HEK293 (cell line): ENCODE data around the gene SOAT2.

Experiments used
- BCL11A ChIP-seq: fragments of 450-650 bp; formaldehyde crosslinking; IDR thresholded peaks from 2 replicates; pipeline ENCODE4 v1.5.1; 2016; ENCODE audit warnings: low read depth, missing biosample characterization, missing genetic modification characterization
- GLIS1 ChIP-seq: fragments of 450-650 bp; formaldehyde crosslinking; IDR thresholded peaks from 2 replicates; pipeline ENCODE4 v1.5.1; 2016; ENCODE audit warnings: missing biosample characterization, missing genetic modification characterization
- KLF10 ChIP-seq: fragments of 450-650 bp; IDR thresholded peaks from 2 replicates; pipeline ENCODE4 v1.5.1; 2018; ENCODE audit warnings: missing biosample characterization, mild to moderate bottlenecking, missing genetic modification characterization
- KLF8 ChIP-seq: fragments of 450-650 bp; formaldehyde crosslinking; IDR thresholded peaks from 2 replicates; pipeline ENCODE4 v1.5.1; 2016; ENCODE audit warnings: missing biosample characterization, missing genetic modification characterization
- KLF9 ChIP-seq: fragments of 450-650 bp; formaldehyde crosslinking; IDR thresholded peaks from 2 replicates; pipeline ENCODE4 v1.5.1; 2016; ENCODE audit warnings: missing biosample characterization, missing genetic modification characterization, low read depth
- MYNN ChIP-seq: fragments of 450-650 bp; formaldehyde crosslinking; IDR thresholded peaks from 2 replicates; pipeline ENCODE4 v1.5.1; 2016; ENCODE audit warnings: missing biosample characterization, missing genetic modification characterization, borderline replicate concordance
- SCRT2 ChIP-seq: fragments of 450-650 bp; formaldehyde crosslinking; IDR thresholded peaks from 2 replicates; pipeline ENCODE4 v1.5.1; 2016; ENCODE audit warnings: missing biosample characterization, missing genetic modification characterization
- SP2 ChIP-seq: fragments of 450-650 bp; formaldehyde crosslinking; IDR thresholded peaks from 2 replicates; pipeline ENCODE4 v1.5.1; 2016; ENCODE audit warnings: missing biosample characterization, missing genetic modification characterization
- SP3 ChIP-seq: fragments of 450-650 bp; formaldehyde crosslinking; IDR thresholded peaks from 2 replicates; pipeline ENCODE4 v1.5.1; 2016; ENCODE audit warnings: missing biosample characterization, missing genetic modification characterization
- SP7 ChIP-seq: fragments of 450-650 bp; formaldehyde crosslinking; IDR thresholded peaks from 2 replicates; pipeline ENCODE4 v1.5.1; 2016; ENCODE audit warnings: missing biosample characterization, missing genetic modification characterization
- TRIM28 ChIP-seq: IDR thresholded peaks from 2 replicates; pipeline ENCODE4 v1.6.1; 2011; ENCODE audit warnings: low read length, control low read depth, borderline replicate concordance
- WT1 ChIP-seq: fragments of 450-650 bp; formaldehyde crosslinking; IDR thresholded peaks from 2 replicates; pipeline ENCODE4 v1.5.1; 2016; ENCODE audit warnings: missing biosample characterization, missing genetic modification characterization
- ZBTB21 ChIP-seq: fragments of 450-650 bp; formaldehyde crosslinking; IDR thresholded peaks from 2 replicates; pipeline ENCODE4 v1.5.1; 2017; ENCODE audit warnings: missing biosample characterization, missing genetic modification characterization
- ZFHX2 ChIP-seq: fragments of 450-650 bp; formaldehyde crosslinking; conservative IDR thresholded peaks from 2 replicates; pipeline ENCODE4 v1.5.1; 2016; ENCODE audit warnings: missing biosample characterization, missing genetic modification characterization
- ZNF10 ChIP-seq: fragments of 450-650 bp; formaldehyde crosslinking; IDR thresholded peaks from 2 replicates; pipeline ENCODE4 v1.5.1; 2017; ENCODE audit warnings: missing biosample characterization, missing genetic modification characterization
- ZNF138 ChIP-seq: fragments of 450-650 bp; formaldehyde crosslinking; IDR thresholded peaks from 2 replicates; pipeline ENCODE4 v1.5.1; 2016; ENCODE audit warnings: missing biosample characterization, missing genetic modification characterization, borderline replicate concordance
- ZNF169 ChIP-seq: fragments of 450-650 bp; formaldehyde crosslinking; IDR thresholded peaks from 2 replicates; pipeline ENCODE4 v1.5.1; 2016; ENCODE audit warnings: missing biosample characterization, missing genetic modification characterization
- ZNF223 ChIP-seq: fragments of 450-650 bp; formaldehyde crosslinking; IDR thresholded peaks from 2 replicates; pipeline ENCODE4 v1.5.1; 2016; ENCODE audit warnings: missing biosample characterization, missing genetic modification characterization
- ZNF274 ChIP-seq, 2 experiments: fragments of 200-500 bp in 1 of 2; fragments of 450-650 bp in 1 of 2; sonication (Bioruptor generic) in 1 of 2; formaldehyde crosslinking in 1 of 2; IDR thresholded peaks; 2 replicates each; pipeline versions ENCODE4 v1.5.1 to v1.6.1; 2014 to 2016; ENCODE audit warnings: borderline replicate concordance in 1 of 2, inconsistent platforms in 1 of 2, low read length in 1 of 2, missing biosample characterization in 1 of 2, missing genetic modification characterization in 1 of 2
- ZNF324 ChIP-seq: fragments of 450-650 bp; formaldehyde crosslinking; IDR thresholded peaks from 2 replicates; pipeline ENCODE4 v1.5.1; 2016; ENCODE audit warnings: missing biosample characterization, missing genetic modification characterization
- ZNF391 ChIP-seq: fragments of 450-650 bp; formaldehyde crosslinking; IDR thresholded peaks from 2 replicates; pipeline ENCODE4 v1.5.1; 2016; ENCODE audit warnings: low read depth, missing biosample characterization, missing genetic modification characterization, borderline replicate concordance
- ZNF501 ChIP-seq: fragments of 450-650 bp; formaldehyde crosslinking; IDR thresholded peaks from 2 replicates; pipeline ENCODE4 v1.5.1; 2016; ENCODE audit warnings: missing biosample characterization, missing genetic modification characterization
- ZNF600 ChIP-seq: fragments of 450-650 bp; formaldehyde crosslinking; IDR thresholded peaks from 2 replicates; pipeline ENCODE4 v1.5.1; 2016; ENCODE audit warnings: missing biosample characterization, missing genetic modification characterization
- ZNF629 ChIP-seq: fragments of 450-650 bp; formaldehyde crosslinking; IDR thresholded peaks from 2 replicates; pipeline ENCODE4 v1.5.1; 2017; ENCODE audit warnings: missing biosample characterization, missing genetic modification characterization
- ZNF837 ChIP-seq: fragments of 450-650 bp; formaldehyde crosslinking; IDR thresholded peaks from 2 replicates; pipeline ENCODE4 v1.5.1; 2016; ENCODE audit warnings: missing biosample characterization, missing genetic modification characterization
- TF ChIP-seq, protein P1 (sequence below): fragments of 450-650 bp; formaldehyde crosslinking; optimal IDR thresholded peaks from 2 replicates; pipeline ENCODE3; 2016; ENCODE audit warnings: missing biosample characterization, mild to moderate bottlenecking, missing genetic modification characterization
- TF ChIP-seq, protein P2 (sequence below): fragments of 450-650 bp; formaldehyde crosslinking; IDR thresholded peaks from 2 replicates; pipeline ENCODE4 v1.5.1; 2016; ENCODE audit warnings: missing biosample characterization, missing genetic modification characterization
- TF ChIP-seq, protein P3 (sequence below): fragments of 450-650 bp; formaldehyde crosslinking; IDR thresholded peaks from 2 replicates; pipeline ENCODE4 v1.5.1; 2016; ENCODE audit warnings: missing biosample characterization, missing genetic modification characterization, low read depth
- TF ChIP-seq, protein P4 (sequence below): fragments of 450-650 bp; formaldehyde crosslinking; IDR thresholded peaks from 2 replicates; pipeline ENCODE4 v1.5.1; 2016; ENCODE audit warnings: missing biosample characterization, missing genetic modification characterization
- TF ChIP-seq, protein P5 (sequence below): fragments of 450-650 bp; formaldehyde crosslinking; IDR thresholded peaks from 2 replicates; pipeline ENCODE4 v1.5.1; 2017; ENCODE audit warnings: missing biosample characterization, mild to moderate bottlenecking, missing genetic modification characterization, moderate library complexity

Gene SOAT2

DNA sequence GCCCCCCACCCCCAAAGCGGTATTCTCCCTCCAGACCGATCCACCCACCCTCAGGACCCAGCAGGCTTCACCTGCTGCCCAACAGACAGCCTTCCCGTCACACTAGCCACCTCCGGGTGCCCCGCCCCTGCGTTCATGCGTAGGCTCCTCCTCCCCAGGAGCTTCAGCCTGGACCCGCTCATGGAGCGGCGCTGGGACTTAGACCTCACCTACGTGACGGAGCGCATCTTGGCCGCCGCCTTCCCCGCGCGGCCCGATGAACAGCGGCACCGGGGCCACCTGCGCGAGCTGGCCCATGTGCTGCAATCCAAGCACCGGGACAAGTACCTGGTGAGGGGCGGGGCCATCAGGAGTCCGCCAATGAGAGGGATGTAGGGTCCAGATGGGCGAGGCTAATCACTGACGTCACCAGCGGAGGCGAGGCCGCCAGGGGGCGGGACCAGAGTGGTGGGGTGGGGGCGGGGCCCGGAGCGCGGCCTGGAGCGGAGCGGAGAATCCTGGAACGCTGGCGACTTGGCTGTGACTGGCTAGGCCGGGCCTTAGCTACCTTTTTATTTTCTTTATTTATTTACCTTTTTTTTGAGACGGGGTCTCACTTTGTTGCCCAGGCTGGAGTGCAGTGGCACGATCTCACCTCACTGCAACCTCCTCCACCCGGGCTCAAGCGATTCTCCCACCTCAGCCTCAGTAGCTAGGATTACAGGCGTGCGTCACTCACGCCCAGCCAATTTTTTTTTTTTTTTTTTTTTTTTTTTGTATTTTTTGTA is 49.0 kb upstream of the SOAT2 start (continued):
- TF ChIP-seq MYNN (tag by site-specific recombination) (no peak), ZNF274 (IDR thresholded peaks at IDR 0.05; ENCODE audit: low read length) (no peak), ZNF274 (tag by site-specific recombination; IDR thresholded peaks at IDR 0.05; ENCODE audit: borderline replicate concordance) (no peak), SP3 (peak; percentile 89), WT1 (tag by site-specific recombination) (0 out of 2 replicates have a peak, but pooled peaks have one; percentile 20), KLF8 (tag by site-specific recombination) (peak; percentile 68; the same call in 1 of the 2 replicates), ZNF629 (peak; percentile 54; the same call in 1 of the 2 replicates), ZNF223 (tag by site-specific recombination) (no peak), ZNF837 (tag by site-specific recombination) (no peak), ZBTB21 (tag by site-specific recombination) (0 out of 2 replicates have a peak, but pooled peaks have one; percentile 35), SP2 (tag by site-specific recombination) (peak; percentile 95), ZNF324 (tag by site-specific recombination) (peak; percentile 31; the same call in 1 of the 2 replicates), ZNF391 (tag by site-specific recombination) (peak; percentile 12; the same call in 1 of the 2 replicates), ZFHX2 (tag by site-specific recombination) (peak; percentile 62), TRIM28 (no peak), KLF10 (tag by site-specific recombination) (peak; percentile 29; the same call in 1 of the 2 replicates), SCRT2 (tag by site-specific recombination) (peak; percentile 66), KLF9 (tag by site-specific recombination) (peak; percentile 90), GLIS1 (tag by site-specific recombination) (peak; percentile 49), BCL11A (0 out of 2 replicates have a peak, but pooled peaks have one; percentile 12), ZNF169 (tag by site-specific recombination) (no peak), ZNF600 (tag by site-specific recombination) (peak; percentile 31; the same call in 1 of the 2 replicates), SP7 (tag by site-specific recombination) (0 out of 2 replicates have a peak, but pooled peaks have one; percentile 42), ZNF10 (peak; percentile 82), ZNF138 (tag by site-specific recombination) (no peak), ZNF501 (tag by site-specific recombination) (peak; percentile 26; the same call in 1 of the 2 replicates)
- TF ChIP-seq, protein P1, sequence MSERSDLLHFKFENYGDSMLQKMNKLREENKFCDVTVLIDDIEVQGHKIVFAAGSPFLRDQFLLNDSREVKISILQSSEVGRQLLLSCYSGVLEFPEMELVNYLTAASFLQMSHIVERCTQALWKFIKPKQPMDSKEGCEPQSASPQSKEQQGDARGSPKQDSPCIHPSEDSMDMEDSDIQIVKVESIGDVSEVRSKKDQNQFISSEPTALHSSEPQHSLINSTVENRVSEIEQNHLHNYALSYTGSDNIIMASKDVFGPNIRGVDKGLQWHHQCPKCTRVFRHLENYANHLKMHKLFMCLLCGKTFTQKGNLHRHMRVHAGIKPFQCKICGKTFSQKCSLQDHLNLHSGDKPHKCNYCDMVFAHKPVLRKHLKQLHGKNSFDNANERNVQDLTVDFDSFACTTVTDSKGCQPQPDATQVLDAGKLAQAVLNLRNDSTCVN (tag by site-specific recombination), result peak; percentile 67
- TF ChIP-seq, protein P2, sequence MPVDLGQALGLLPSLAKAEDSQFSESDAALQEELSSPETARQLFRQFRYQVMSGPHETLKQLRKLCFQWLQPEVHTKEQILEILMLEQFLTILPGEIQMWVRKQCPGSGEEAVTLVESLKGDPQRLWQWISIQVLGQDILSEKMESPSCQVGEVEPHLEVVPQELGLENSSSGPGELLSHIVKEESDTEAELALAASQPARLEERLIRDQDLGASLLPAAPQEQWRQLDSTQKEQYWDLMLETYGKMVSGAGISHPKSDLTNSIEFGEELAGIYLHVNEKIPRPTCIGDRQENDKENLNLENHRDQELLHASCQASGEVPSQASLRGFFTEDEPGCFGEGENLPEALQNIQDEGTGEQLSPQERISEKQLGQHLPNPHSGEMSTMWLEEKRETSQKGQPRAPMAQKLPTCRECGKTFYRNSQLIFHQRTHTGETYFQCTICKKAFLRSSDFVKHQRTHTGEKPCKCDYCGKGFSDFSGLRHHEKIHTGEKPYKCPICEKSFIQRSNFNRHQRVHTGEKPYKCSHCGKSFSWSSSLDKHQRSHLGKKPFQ (tag by site-specific recombination), result no peak
- TF ChIP-seq, protein P3, sequence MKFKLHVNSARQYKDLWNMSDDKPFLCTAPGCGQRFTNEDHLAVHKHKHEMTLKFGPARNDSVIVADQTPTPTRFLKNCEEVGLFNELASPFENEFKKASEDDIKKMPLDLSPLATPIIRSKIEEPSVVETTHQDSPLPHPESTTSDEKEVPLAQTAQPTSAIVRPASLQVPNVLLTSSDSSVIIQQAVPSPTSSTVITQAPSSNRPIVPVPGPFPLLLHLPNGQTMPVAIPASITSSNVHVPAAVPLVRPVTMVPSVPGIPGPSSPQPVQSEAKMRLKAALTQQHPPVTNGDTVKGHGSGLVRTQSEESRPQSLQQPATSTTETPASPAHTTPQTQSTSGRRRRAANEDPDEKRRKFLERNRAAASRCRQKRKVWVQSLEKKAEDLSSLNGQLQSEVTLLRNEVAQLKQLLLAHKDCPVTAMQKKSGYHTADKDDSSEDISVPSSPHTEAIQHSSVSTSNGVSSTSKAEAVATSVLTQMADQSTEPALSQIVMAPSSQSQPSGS (tag by site-specific recombination), result peak; percentile 98
- TF ChIP-seq, protein P4, sequence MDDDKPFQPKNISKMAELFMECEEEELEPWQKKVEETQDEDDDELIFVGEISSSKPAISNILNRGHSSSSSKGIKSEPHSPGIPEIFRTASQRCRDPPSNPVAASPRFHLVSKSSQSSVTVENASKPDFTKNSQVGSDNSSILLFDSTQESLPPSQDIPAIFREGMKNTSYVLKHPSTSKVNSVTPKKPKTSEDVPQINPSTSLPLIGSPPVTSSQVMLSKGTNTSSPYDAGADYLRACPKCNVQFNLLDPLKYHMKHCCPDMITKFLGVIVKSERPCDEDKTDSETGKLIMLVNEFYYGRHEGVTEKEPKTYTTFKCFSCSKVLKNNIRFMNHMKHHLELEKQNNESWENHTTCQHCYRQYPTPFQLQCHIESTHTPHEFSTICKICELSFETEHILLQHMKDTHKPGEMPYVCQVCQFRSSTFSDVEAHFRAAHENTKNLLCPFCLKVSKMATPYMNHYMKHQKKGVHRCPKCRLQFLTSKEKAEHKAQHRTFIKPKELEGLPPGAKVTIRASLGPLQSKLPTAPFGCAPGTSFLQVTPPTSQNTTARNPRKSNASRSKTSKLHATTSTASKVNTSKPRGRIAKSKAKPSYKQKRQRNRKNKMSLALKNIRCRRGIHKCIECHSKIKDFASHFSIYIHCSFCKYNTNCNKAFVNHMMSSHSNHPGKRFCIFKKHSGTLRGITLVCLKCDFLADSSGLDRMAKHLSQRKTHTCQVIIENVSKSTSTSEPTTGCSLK, result no peak
- TF ChIP-seq, protein P5, sequence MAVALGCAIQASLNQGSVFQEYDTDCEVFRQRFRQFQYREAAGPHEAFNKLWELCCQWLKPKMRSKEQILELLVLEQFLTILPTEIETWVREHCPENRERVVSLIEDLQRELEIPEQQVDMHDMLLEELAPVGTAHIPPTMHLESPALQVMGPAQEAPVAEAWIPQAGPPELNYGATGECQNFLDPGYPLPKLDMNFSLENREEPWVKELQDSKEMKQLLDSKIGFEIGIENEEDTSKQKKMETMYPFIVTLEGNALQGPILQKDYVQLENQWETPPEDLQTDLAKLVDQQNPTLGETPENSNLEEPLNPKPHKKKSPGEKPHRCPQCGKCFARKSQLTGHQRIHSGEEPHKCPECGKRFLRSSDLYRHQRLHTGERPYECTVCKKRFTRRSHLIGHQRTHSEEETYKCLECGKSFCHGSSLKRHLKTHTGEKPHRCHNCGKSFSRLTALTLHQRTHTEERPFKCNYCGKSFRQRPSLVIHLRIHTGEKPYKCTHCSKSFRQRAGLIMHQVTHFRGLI (tag by site-specific recombination), result 0 out of 2 replicates have a peak, but pooled peaks have one; percentile 48
